ENCODE results near the gene AGAP1. TPM values are rescaled to one million over a fixed set of nuclear protein-coding genes. Genes with fewer than 3 reads are reported as not detected.

The AGAP1 gene
- total RNA-seq, 1 donor from 2014 or later: 44.0 TPM

DNA sequence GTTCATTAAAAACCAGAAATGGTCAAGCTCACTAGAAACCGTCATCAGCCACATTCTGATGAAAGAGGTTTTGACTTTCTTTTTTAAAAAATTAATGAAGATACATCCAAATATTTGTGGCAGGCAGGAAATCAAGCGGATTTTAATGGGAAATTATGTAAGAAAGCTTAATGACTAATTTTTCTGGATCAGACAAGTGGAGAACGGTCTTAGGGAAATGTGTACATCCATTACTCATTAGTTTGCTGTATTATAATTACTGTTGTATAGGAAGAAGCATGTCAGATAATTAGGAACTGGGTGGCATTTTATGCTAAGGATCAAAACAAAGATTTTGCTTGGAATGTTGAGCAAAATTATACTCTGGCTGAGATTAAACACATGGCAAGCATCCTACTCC is 39.4 kb downstream of the AGAP1 start:
- no peaks in the 10 kb centered on the region for H3K27me3 Mint-ChIP-seq (ENCODE audit: low read depth)
- H3K36me3 Mint-ChIP-seq: peaks cover 2% of the 10 kb centered on the region
- DNase-seq (ENCODE audit: low spot score in 2 of 2, unreplicated experiment in 2 of 2): no peak
- peaks cover 10% of the 10 kb centered on the region for H3K9me3 Mint-ChIP-seq
- H3K4me1 Mint-ChIP-seq: peaks cover 8% of the 10 kb centered on the region
- TF ChIP-seq, protein P1, sequence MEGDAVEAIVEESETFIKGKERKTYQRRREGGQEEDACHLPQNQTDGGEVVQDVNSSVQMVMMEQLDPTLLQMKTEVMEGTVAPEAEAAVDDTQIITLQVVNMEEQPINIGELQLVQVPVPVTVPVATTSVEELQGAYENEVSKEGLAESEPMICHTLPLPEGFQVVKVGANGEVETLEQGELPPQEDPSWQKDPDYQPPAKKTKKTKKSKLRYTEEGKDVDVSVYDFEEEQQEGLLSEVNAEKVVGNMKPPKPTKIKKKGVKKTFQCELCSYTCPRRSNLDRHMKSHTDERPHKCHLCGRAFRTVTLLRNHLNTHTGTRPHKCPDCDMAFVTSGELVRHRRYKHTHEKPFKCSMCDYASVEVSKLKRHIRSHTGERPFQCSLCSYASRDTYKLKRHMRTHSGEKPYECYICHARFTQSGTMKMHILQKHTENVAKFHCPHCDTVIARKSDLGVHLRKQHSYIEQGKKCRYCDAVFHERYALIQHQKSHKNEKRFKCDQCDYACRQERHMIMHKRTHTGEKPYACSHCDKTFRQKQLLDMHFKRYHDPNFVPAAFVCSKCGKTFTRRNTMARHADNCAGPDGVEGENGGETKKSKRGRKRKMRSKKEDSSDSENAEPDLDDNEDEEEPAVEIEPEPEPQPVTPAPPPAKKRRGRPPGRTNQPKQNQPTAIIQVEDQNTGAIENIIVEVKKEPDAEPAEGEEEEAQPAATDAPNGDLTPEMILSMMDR (IDR thresholded peaks at IDR 0.05; ENCODE audit: unreplicated experiment): no peak
- H3K4me3 Mint-ChIP-seq: no peak overlapping the region
- H3K27ac Mint-ChIP-seq: no peak overlapping the region

DNA sequence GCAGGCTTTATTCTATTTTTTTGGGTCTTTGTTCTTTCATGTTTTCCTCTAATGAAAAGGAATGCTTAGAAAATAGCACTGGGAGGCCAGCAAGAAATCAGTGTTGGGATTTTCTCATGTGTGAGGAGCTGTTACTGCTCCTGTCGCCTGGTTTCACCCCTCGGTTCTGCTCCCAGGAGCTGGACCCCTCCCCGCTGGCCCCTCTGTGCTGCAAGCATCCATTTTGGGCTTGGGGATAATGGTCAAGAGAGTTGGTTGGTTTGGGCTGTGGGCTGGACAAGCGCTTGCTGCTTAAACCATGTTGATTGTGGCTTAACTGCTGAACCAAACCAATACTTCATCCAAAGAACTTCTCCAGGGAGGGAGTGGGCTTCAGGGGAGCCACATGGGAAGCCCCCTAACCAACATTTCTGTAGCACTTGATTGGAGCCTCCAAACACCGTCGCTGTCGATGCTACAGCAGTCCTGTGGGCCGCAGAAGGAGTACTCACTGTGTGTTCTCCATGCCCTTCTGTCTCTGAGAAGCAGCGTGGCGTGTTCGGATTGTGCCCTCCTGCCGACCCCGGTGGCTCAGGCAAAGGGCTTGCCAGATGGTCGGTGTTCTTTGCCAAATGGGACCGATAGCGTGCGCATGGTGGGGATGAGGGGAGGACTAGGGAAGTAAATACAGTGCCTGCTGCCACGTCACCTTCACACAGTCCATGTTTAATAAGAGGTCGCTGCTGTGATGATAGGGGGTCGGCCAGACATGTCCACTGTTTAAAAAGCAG is 40.0 kb downstream of the AGAP1 start:
- Mint-ChIP-seq H3K27me3 (ENCODE audit: low read depth) (no peaks in the 10 kb centered on the region), H3K9me3 (peaks cover 10% of the 10 kb centered on the region), H3K4me3 (no peak overlapping the region), H3K27ac (no peak overlapping the region), H3K4me1 (peaks cover 9% of the 10 kb centered on the region), H3K36me3 (peaks cover 2% of the 10 kb centered on the region)
- DNase-seq (ENCODE audit: low spot score in 2 of 2, unreplicated experiment in 2 of 2): no peak
- TF ChIP-seq, protein P1 (IDR thresholded peaks at IDR 0.05; ENCODE audit: unreplicated experiment): no peak

DNA sequence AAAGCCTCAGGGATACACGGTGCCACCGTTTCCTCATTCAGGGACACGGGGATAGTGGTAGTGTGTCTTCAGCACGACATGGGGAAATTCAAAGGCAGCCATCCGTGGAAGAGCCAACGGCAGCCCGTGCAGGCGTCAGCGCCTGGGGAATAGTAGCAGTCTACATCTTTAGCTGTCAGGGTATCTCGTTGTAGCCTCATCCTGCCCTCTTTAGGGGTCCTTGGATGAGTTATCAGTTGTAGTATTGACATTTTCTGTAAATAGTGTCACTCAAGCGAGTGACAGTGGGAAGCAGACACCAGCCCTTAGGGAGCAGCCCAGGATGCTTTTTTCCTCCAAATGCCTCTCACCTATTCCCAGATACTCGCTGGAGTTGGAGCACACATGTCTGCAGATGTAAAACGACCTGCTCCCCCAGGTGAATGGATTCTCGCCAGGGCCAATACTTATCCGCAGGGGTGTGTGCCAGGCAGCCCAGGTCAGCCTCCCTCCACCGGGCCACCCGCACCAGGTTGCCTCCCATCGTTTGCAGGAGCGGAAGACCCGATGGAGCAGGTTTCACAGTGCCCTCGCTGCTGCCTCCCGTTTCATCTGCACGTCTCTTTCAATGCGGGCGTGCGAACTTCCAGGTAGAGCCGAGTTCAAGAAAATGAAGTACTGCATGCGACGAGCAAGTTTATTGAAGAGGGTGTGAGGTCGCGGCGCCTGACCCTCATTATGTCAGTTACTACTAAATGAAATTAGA is 41.0 kb downstream of the AGAP1 start:
- no peak for DNase-seq (ENCODE audit: low spot score in 2 of 2, unreplicated experiment in 2 of 2)
- peaks cover 2% of the 10 kb centered on the region for H3K36me3 Mint-ChIP-seq
- peaks cover 9% of the 10 kb centered on the region for H3K4me1 Mint-ChIP-seq
- H3K27me3 Mint-ChIP-seq (ENCODE audit: low read depth): no peaks in the 10 kb centered on the region
- no peak overlapping the region for H3K27ac Mint-ChIP-seq
- peaks cover 7% of the 10 kb centered on the region for H3K9me3 Mint-ChIP-seq
- TF ChIP-seq, protein P1 (IDR thresholded peaks at IDR 0.05; ENCODE audit: unreplicated experiment): no peak
- no peak overlapping the region for H3K4me3 Mint-ChIP-seq

DNA sequence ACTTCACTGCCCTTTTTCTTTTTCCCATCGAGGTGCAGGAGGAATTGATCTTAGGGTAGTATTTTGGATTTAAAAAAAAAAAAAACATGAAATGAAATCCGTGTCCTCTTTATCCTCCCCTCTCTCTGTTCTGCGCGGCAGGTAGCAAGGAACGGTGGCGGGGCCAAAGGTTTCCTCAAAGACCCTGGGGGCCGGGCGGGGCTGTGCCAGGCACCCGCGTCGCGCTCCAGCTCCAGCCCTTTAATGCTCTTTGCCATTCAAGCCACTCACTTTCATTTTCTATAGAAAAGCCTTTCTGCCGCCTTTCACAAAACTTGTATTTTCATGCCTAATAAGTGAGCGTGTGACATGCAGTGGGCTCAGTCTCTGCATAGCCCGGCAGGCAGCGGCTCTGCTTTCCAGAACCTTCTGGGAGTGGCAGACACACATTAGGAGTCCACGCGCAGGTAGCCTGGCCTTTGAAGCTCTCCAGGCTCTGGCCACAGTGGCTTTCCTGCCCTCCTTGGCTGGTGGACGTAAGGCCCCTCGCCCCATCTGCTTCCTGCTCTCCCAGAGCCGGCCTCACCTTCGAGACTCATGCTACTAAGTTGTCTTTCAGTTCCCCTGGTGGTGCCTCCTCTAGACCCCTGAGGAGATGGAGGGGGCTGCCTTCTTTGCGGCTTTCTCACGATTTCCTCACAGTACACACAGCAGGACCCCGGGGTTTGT is 41.7 kb downstream of the AGAP1 start:
- DNase-seq (ENCODE audit: low spot score in 2 of 2, unreplicated experiment in 2 of 2): no peak
- no peak overlapping the region for H3K4me3 Mint-ChIP-seq
- no peaks in the 10 kb centered on the region for H3K27me3 Mint-ChIP-seq (ENCODE audit: low read depth)
- TF ChIP-seq, protein P1 (IDR thresholded peaks at IDR 0.05; ENCODE audit: unreplicated experiment): no peak
- H3K9me3 Mint-ChIP-seq: peaks cover 1% of the 10 kb centered on the region
- H3K4me1 Mint-ChIP-seq: peaks cover 9% of the 10 kb centered on the region
- H3K36me3 Mint-ChIP-seq: peaks cover under 1% of the 10 kb centered on the region
- H3K27ac Mint-ChIP-seq: no peak overlapping the region

DNA sequence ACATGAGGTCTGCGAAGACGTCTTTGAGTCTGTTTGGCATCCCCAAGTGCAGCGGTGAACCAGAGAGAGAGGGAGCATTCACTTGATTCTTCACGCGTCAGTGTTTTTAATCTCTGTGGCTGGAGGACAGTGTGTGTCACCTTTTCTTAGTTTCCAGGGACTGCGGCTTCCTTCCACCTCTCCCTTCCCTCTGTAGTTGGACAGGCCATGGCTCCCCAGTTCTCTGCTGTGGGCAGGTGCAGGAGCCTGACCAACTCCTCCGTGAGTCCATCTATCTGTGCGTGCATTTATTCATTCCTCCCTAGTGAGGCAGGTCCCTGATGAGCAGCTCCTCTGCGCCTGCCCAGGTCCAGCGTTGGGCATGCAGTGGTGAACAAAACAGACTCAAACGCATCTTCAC is 42.9 kb downstream of the AGAP1 start:
- no peaks in the 10 kb centered on the region for H3K9me3 Mint-ChIP-seq
- H3K4me1 Mint-ChIP-seq: peaks cover 9% of the 10 kb centered on the region
- H3K4me3 Mint-ChIP-seq: no peak overlapping the region
- H3K36me3 Mint-ChIP-seq: no peaks in the 10 kb centered on the region
- no peak for DNase-seq (ENCODE audit: low spot score in 2 of 2, unreplicated experiment in 2 of 2)
- H3K27ac Mint-ChIP-seq: no peak overlapping the region
- no peaks in the 10 kb centered on the region for H3K27me3 Mint-ChIP-seq (ENCODE audit: low read depth)
- TF ChIP-seq, protein P1 (IDR thresholded peaks at IDR 0.05; ENCODE audit: unreplicated experiment): no peak

Measured in mesothelial cell of epicardium (in vitro differentiated cells).